AG09319 (cell line): ENCODE measurements around the gene TBX2.

Experiments used
- DNase-seq: peaks from one replicate; pipeline ENCODE4 v3.0.0-alpha.2; 2010; ENCODE audit warnings: low read depth; ENCODE audit errors: extremely low read depth
- CTCF ChIP-seq: IDR thresholded peaks from 2 replicates; pipeline ENCODE4 v1.5.1; 2011; ENCODE audit warnings: low read depth, mild to moderate bottlenecking, inconsistent platforms, low read length, moderate library complexity

Gene TBX2

GRCh38 chr17:61410141-61411010 is 10.7 kb downstream of the TBX2 start:
- peak; percentile 80 for DNase-seq
- peak; percentile 56 for TF ChIP-seq CTCF

- TF ChIP-seq CTCF = no peak
- no peak for DNase-seq
These were observed 11.3 kb downstream of the TBX2 start for GRCh38 chr17:61411011-61411260.

GRCh38 chr17:61411261-61412142 is 11.9 kb downstream of the TBX2 start:
- DNase-seq = peak; percentile 54
- TF ChIP-seq CTCF = peak; percentile 19

- peak; percentile 88 for TF ChIP-seq CTCF
- peak; percentile 75 for DNase-seq
These were observed 12.7 kb downstream of the TBX2 start for GRCh38 chr17:61412143-61412859.

- TF ChIP-seq CTCF = no peak
- DNase-seq = no peak
These were observed 13.4 kb downstream of the TBX2 start for GRCh38 chr17:61412860-61413660.

GRCh38 chr17:61413661-61414126 is 14.1 kb downstream of the TBX2 start:
- no peak for DNase-seq
- no peak for TF ChIP-seq CTCF
